Measurements from ENCODE around the gene SPI1.

- TF ChIP-seq CTCF (conservative IDR thresholded peaks at IDR 0.05): no peak
- TF ChIP-seq ZFX (IDR thresholded peaks at IDR 0.05): no peak
Observed at GRCh38 chr11:47358731-47359051, 19.7 kb downstream of the SPI1 start.

All from C4-2B (cell line).